Psoas muscle (tissue), 8 donors: ENCODE measurements around the gene YTHDF1. TPM values are rescaled to one million over a fixed set of nuclear protein-coding genes. Genes with fewer than 3 reads are reported as not detected.
A peak's percentile ranks its signal among the peaks of the same experiment; 100 is the strongest.

Experiments
- ATAC-seq, 4 donors: fragments of 200-7000 bp; cut with Tn5 transposase; one replicate each; pipeline ENCODE4 v1.9.1; 2020; ENCODE audit warnings: moderate library complexity in 3 of 4, mild to moderate bottlenecking in 2 of 4
- DNase-seq, 2 donors: peaks; one replicate each; pipeline ENCODE4 v3.0.0-alpha.2; 2020
- H3K27ac ChIP-seq: fragments of 200-600 bp; one replicate; pipeline ENCODE4 v1.8.0; 2022
- H3K27me3 ChIP-seq, 3 donors: fragments of 200-600 bp in 1 of 3; one replicate each; pipeline versions ENCODE4 v1.6.1 to v1.8.0; 2013 to 2022; ENCODE audit warnings: low read length in 2 of 3, mild to moderate bottlenecking in 2 of 3, moderate library complexity in 1 of 3; ENCODE audit not compliant: insufficient read depth in 3 of 3
- H3K36me3 ChIP-seq, 2 donors: fragments of 200-600 bp in 1 of 2; one replicate each; pipeline versions ENCODE4 v1.6.1 to v1.8.0; 2013 to 2022; ENCODE audit warnings: low read depth in 1 of 2, mild to moderate bottlenecking in 1 of 2, moderate library complexity in 1 of 2; ENCODE audit not compliant: insufficient read depth in 1 of 2
- H3K4me1 ChIP-seq: fragments of 200-600 bp; one replicate; pipeline ENCODE4 v1.8.0; 2022
- H3K4me3 ChIP-seq: fragments of 200-600 bp; one replicate; pipeline ENCODE4 v1.8.0; 2022; ENCODE audit warnings: mild to moderate bottlenecking
- H3K9me3 ChIP-seq: fragments of 200-600 bp; one replicate; pipeline ENCODE4 v1.8.0; 2022
- CTCF ChIP-seq: fragments of 200-600 bp; IDR thresholded peaks from one replicate; pipeline ENCODE4 v1.8.0; 2022; ENCODE audit warnings: antibody characterized with exemption
- whole genome bisulfite sequencing, 3 donors: extraction: QIAGEN DNeasy Blood & Tissue Kit; methylation state at CpG; one replicate each; pipeline versions ENCODE4 v1.1.6 to v1.1.7; 2013; 5-methylcytosine and 5-hydroxymethylcytosine counted together
- intact Hi-C, 2 donors: fragments of 100-400 bp; cut with DNase I; formaldehyde crosslinking; loops; one replicate each; pipeline versions ENCODE4 v1.11.0 to v1.14.2; 2022
- polyA plus RNA-seq, 3 donors: library from polyadenylated mRNA; stranded (reverse); fragments of 200-250 nt; gene quantifications; one replicate each; pipeline ENCODE4 v1.2.3, GENCODE V29; 2013
- total RNA-seq, 4 donors: library from RNA; stranded (reverse); fragmentation: NEBNext Ultra II Directional in 2 of 4; extraction: Animal tissue kit (Norgen Biotek cat#: 25700) in 2 of 4; gene quantifications; one replicate each; pipeline versions ENCODE4 v1.2.1 to v1.2.4, GENCODE V29; 2021 to 2023
- donor health status: healthy with polysubstance abuse.
- donor health status: DM: no; HTN: no; CAD: no; lungs with moderate emphysema.
- donor health status: Bipolar disorder and iron deficiency.
- donor health status: healthy.
- donor health status: DM: yes; HTN: yes; CAD: no.
- donor health status: DM: no; HTN: no; CAD: no.
- donor health status: DM: no; HTN: no; CAD: no.
- donor health status: DM: yes; HTN: yes; CAD: no.

YTHDF1 gene
- total and polyA plus RNA-seq, 7 donors: 27.4 to 52.1 (median 45.8) TPM

- TF ChIP-seq CTCF: no peak
- Histone ChIP-seq H3K27me3 (peaks cover 0 to 38% (median 2%) of the 10 kb centered on the region in 3 donors), H3K4me1 (no peaks in the 10 kb centered on the region), H3K4me3 (no peak overlapping the region), H3K36me3 (no peaks in the 10 kb centered on the region), H3K27ac (no peak overlapping the region), H3K9me3 (no peaks in the 10 kb centered on the region)
- 90 to 97% (median 93%) methylated on average over 5 of the region's 5 CpGs for WGBS, 3 donors
- ATAC-seq (no peak), DNase-seq (no peak)
- intact Hi-C loops: no loop called here
Observed at GRCh38 chr20:63227260-63227659, 11.3 kb upstream of the YTHDF1 start.

GRCh38 chr20:63226042-63226943 is 10.4 kb upstream of the YTHDF1 start:
- no peak for DNase-seq
- WGBS, 3 donors: 82 to 86% (median 82%) methylated on average over 18 to 19 of the region's 19 CpGs
- H3K27me3 ChIP-seq: peaks cover 0 to 28% (median 0%) of the 10 kb centered on the region in 3 donors
- H3K9me3 ChIP-seq: no peaks in the 10 kb centered on the region
- H3K36me3 ChIP-seq: no peaks in the 10 kb centered on the region
- no peak for ATAC-seq
- H3K27ac ChIP-seq: no peak overlapping the region
- TF ChIP-seq CTCF: no peak
- H3K4me3 ChIP-seq: no peak overlapping the region
- H3K4me1 ChIP-seq: no peaks in the 10 kb centered on the region
- intact Hi-C loops: no loop called here

- no peaks in the 10 kb centered on the region for H3K9me3 ChIP-seq
- H3K27ac ChIP-seq: no peak overlapping the region
- peaks cover 0 to 22% (median 2%) of the 10 kb centered on the region in 3 donors for H3K27me3 ChIP-seq
- WGBS, 3 donors: 38 to 42% (median 42%) methylated on average over 7 of the region's 7 CpGs
- H3K4me3 ChIP-seq: no peak overlapping the region
- intact Hi-C loops: no loop called here
- DNase-seq: no peak
- no peak for ATAC-seq
- no peaks in the 10 kb centered on the region for H3K4me1 ChIP-seq
- no peak for TF ChIP-seq CTCF
- no peaks in the 10 kb centered on the region for H3K36me3 ChIP-seq
Observed at GRCh38 chr20:63225082-63225454, 9.1 kb upstream of the YTHDF1 start.

GRCh38 chr20:63224412-63225081 is 8.6 kb upstream of the YTHDF1 start:
- intact Hi-C loops: loop anchor here in 1 of 2 donors (5.0 kb wide), 2 partner anchors 58 to 158 kb away; no protein-coding TSS in a partner anchor
- Histone ChIP-seq H3K4me1 (no peaks in the 10 kb centered on the region), H3K4me3 (no peak overlapping the region), H3K27me3 (peaks cover 0 to 17% (median 2%) of the 10 kb centered on the region in 3 donors), H3K27ac (no peak overlapping the region), H3K36me3 (no peaks in the 10 kb centered on the region), H3K9me3 (no peaks in the 10 kb centered on the region)
- WGBS, 3 donors: 22 to 29% (median 27%) methylated on average over 16 of the region's 16 CpGs
- no peak for TF ChIP-seq CTCF
- ATAC-seq (peak in 1 of 4 donors; percentile 31), DNase-seq (no peak)
